Gastrocnemius medialis (tissue), 4 donors: ENCODE measurements around the gene KRT10. TPM values are rescaled to one million over a fixed set of nuclear protein-coding genes. Genes with fewer than 3 reads are reported as not detected.

Source experiments
- ATAC-seq, 2 donors: fragments of 150-250 bp; one replicate each; pipeline ENCODE4 v1.9.1; 2016
- DNase-seq, 2 donors: peaks; one replicate each; pipeline ENCODE4 v3.0.0-alpha.2; 2019
- H3K27ac ChIP-seq, 4 donors: fragments of 200-600 bp; sonication (generic); 1 replicate in 1 of 4; 2 replicates in 3 of 4; pipeline ENCODE4 v1.5.1; 2016 to 2018; ENCODE audit warnings: mild to moderate bottlenecking in 2 of 4, moderate library complexity in 1 of 4
- H3K27me3 ChIP-seq, 3 donors: fragments of 200-600 bp; sonication (generic) in 2 of 3; 1 replicate in 1 of 3; 2 replicates in 2 of 3; pipeline versions ENCODE4 v1.5.1 to v1.6.0; 2016 to 2019; ENCODE audit warnings: mild to moderate bottlenecking in 1 of 3, moderate library complexity in 1 of 3
- H3K36me3 ChIP-seq, 2 donors: fragments of 200-600 bp; sonication (generic) in 1 of 2; one replicate each; pipeline ENCODE4 v1.5.1; 2017 to 2018
- H3K4me1 ChIP-seq, 2 donors: fragments of 200-600 bp; sonication (generic) in 1 of 2; one replicate each; pipeline ENCODE4 v1.5.1; 2016 to 2017; ENCODE audit warnings: mild to moderate bottlenecking in 2 of 2
- H3K4me3 ChIP-seq, 4 donors: fragments of 200-600 bp; sonication (generic) in 3 of 4; 1 replicate in 1 of 4; 2 replicates in 3 of 4; pipeline ENCODE4 v1.5.1; 2016 to 2019; ENCODE audit warnings: mild to moderate bottlenecking in 2 of 4
- H3K9me3 ChIP-seq, 3 donors: fragments of 200-600 bp; sonication (generic) in 2 of 3; 1 replicate in 1 of 3; 2 replicates in 2 of 3; pipeline ENCODE4 v1.5.1; 2016 to 2019
- POLR2A ChIP-seq, 2 donors: fragments of 450-650 bp; IDR thresholded peaks; one replicate each; pipeline ENCODE4 v1.6.1; 2017; ENCODE audit warnings: antibody characterized with exemption in 2 of 2, mild to moderate bottlenecking in 2 of 2, moderate library complexity in 2 of 2
- in situ Hi-C, 4 donors: fragments of 200-750 bp; cut with MboI; loops; one replicate each; pipeline versions ENCODE4 v1.15.0 to v1.8.0; 2017; ENCODE audit warnings: low sequenced_read_pairs in 4 of 4
- intact Hi-C: fragments of 100-400 bp; cut with DNase I; formaldehyde crosslinking; loops from one replicate; pipeline ENCODE4 v1.15.1; 2023; ENCODE audit warnings: low total_unique reads
- total RNA-seq, 4 donors: library from RNA; depleted of rRNA; stranded (reverse); fragments of >200 nt; gene quantifications; one replicate each; pipeline versions ENCODE4 v1.1.0 to v1.2.3, GENCODE V29; 2016
- TF ChIP-seq, protein P1 (sequence below), 5 experiments: fragments of 450-650 bp in 3 of 5; fragments of 200-600 bp in 2 of 5; sonication (generic) in 2 of 5; IDR thresholded peaks in 4 of 5; conservative IDR thresholded peaks in 1 of 5; 1 replicate in 4 of 5; 2 replicates in 1 of 5; pipeline ENCODE4 v1.5.1; 2016 to 2019; ENCODE audit warnings: antibody characterized with exemption in 5 of 5, mild to moderate bottlenecking in 3 of 5, moderate library complexity in 3 of 5

Gene KRT10
- 10 to 100 TPM in 2 of 4 donors, 1 to 10 TPM in 1, under 1 TPM in 1; 0.20 to 21.9 (median 9.4) TPM for total RNA-seq

DNA sequence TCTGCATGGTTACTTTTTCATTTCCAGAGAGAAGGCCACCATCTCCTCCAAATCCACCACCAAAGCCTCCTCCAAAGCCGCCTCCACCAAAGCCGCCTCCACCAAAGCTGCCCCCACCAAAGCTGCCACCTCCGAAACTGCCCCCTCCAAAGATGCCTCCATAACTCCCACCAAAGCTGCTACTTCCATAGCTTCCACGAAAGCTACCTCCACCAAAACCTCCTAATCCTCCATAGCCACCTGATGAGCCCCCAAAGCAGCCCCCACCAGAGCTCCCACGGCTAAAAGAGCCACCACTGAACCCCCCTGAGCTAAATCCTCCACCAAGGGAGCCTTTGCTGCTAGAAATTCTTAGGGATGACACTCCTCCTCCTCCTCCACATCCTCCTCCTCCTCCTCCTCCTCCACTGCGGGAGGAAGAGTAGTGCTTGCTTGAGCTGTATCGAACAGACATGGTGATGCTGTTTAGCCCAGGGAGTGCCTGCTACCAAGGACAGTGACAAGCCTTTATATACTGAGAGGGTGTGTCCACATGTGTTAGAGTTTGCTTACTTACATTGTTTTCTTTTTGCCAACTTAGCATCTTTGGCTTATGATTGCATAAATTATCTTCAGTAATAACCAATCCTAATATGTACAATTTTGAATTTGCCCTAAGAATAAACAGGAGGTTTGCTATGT, at the start of gene KRT10:
Gene KRT10, minus strand, starts transcription at position 483 of the 681 bp plus-strand sequence. Its CDS starts 29 bp downstream, at position 454.
- Histone ChIP-seq H3K9me3 (no peaks in the 10 kb centered on the region), H3K4me3 (no peak within 1 kb of the TSS), H3K4me1 (peaks cover 14 to 22% of the 10 kb centered on the region in 2 donors), H3K27ac (no peak within 1 kb of the TSS), H3K36me3 (peaks cover 0 to 10% of the 10 kb centered on the region in 2 donors), H3K27me3 (no peaks in the 10 kb centered on the region)
- DNase-seq (no peak), ATAC-seq (no peak)
- intact Hi-C loops: no loop called here
- in situ Hi-C loops: loop anchor here in 1 of 4 donors (25.0 kb wide), 1 partner anchor 840 kb away; no protein-coding TSS in a partner anchor
- no peak for TF ChIP-seq POLR2A (IDR thresholded peaks at IDR 0.05)
- TF ChIP-seq, protein P1, sequence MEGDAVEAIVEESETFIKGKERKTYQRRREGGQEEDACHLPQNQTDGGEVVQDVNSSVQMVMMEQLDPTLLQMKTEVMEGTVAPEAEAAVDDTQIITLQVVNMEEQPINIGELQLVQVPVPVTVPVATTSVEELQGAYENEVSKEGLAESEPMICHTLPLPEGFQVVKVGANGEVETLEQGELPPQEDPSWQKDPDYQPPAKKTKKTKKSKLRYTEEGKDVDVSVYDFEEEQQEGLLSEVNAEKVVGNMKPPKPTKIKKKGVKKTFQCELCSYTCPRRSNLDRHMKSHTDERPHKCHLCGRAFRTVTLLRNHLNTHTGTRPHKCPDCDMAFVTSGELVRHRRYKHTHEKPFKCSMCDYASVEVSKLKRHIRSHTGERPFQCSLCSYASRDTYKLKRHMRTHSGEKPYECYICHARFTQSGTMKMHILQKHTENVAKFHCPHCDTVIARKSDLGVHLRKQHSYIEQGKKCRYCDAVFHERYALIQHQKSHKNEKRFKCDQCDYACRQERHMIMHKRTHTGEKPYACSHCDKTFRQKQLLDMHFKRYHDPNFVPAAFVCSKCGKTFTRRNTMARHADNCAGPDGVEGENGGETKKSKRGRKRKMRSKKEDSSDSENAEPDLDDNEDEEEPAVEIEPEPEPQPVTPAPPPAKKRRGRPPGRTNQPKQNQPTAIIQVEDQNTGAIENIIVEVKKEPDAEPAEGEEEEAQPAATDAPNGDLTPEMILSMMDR (IDR thresholded peaks at IDR 0.05 in 4 of 5, conservative IDR thresholded peaks at IDR 0.05 in 1 of 5): no peak

DNA sequence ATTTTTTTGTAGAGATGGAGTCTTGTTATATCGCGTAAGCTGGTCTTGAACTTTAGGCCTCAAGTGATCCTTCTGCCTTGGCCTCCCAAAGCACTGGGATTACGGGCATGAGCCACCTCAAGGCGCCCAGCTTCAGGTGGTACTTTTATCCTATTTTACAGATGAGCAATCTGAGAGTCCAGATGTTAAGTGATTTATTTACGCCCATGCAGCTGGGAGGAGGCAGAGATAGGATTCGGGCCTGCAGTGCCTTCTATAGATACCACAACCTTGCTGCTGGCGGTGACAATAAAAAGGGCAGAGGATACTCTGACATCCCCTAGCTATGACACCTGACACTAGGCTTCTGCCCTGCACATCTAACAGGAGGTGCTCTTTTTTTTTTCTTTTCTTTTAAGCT, 48.9 kb upstream of the KRT10 start:
- H3K27me3 ChIP-seq: no peaks in the 10 kb centered on the region
- H3K4me3 ChIP-seq: no peak overlapping the region
- ATAC-seq (no peak), DNase-seq (no peak)
- H3K9me3 ChIP-seq: no peaks in the 10 kb centered on the region
- H3K4me1 ChIP-seq: no peaks in the 10 kb centered on the region
- in situ Hi-C loops (loop anchor here in 1 of 4 donors (25.0 kb wide), 1 partner anchor 91 kb away; the partner anchor contains the start of gene KRT39), intact Hi-C loops (no loop called here)
- no peaks in the 10 kb centered on the region for H3K36me3 ChIP-seq
- no peak overlapping the region for H3K27ac ChIP-seq
- no peak for TF ChIP-seq POLR2A (IDR thresholded peaks at IDR 0.05)
- TF ChIP-seq, protein P1 (IDR thresholded peaks at IDR 0.05 in 4 of 5, conservative IDR thresholded peaks at IDR 0.05 in 1 of 5): no peak

- intact Hi-C loops: no loop called here
- ATAC-seq: no peak
- in situ Hi-C loops: loop anchor here in 1 of 4 donors (25.0 kb wide), 1 partner anchor 92 kb away; the partner anchor contains the start of gene KRT39
These were observed 47.7 kb upstream of the KRT10 start for GRCh38 chr17:40870136-40870535.

DNA sequence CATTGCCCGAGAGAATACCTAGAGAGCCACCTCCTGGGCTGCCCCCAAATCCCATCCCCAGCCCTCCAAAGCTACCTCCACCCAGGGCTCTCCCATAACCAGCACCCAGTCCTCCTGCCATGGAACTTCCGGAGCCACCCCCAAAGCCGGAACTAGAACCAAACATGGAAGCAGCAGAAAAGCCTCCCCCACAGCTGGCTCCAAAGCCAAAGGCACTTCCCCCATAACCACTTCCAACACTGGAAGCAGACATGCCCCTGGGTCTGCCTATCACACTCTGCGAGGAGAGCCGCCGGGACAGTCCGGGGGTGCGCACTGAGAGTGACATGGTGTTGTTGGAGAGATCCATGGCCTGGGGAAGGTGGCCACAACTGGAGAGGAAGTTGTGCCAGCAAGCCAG, 44.4 kb upstream of the KRT10 start, which contains the start of gene KRT12:
Gene KRT12, minus strand, starts transcription at position 386 of the 400 bp plus-strand sequence. Its CDS starts 37 bp downstream, at position 349.
- TF ChIP-seq, protein P1 (IDR thresholded peaks at IDR 0.05 in 4 of 5, conservative IDR thresholded peaks at IDR 0.05 in 1 of 5): no peak
- TF ChIP-seq POLR2A (IDR thresholded peaks at IDR 0.05): no peak
- in situ Hi-C loops: loop anchor here in 1 of 4 donors (25.0 kb wide), 1 partner anchor 95 kb away; the partner anchor contains the start of gene KRT39
- DNase-seq (no peak), ATAC-seq (no peak)
- Histone ChIP-seq H3K27ac (no peak within 1 kb of the TSS), H3K36me3 (no peaks in the 10 kb centered on the region), H3K9me3 (no peaks in the 10 kb centered on the region), H3K27me3 (peaks cover 0 to 3% (median 0%) of the 10 kb centered on the region in 3 donors), H3K4me3 (no peak within 1 kb of the TSS), H3K4me1 (no peaks in the 10 kb centered on the region)
- intact Hi-C loops: no loop called here

More at GRCh38 chr17:40870136-40870535, 47.7 kb upstream of the KRT10 start:
- Histone ChIP-seq H3K9me3 (no peaks in the 10 kb centered on the region), H3K4me1 (no peaks in the 10 kb centered on the region), H3K27ac (no peak overlapping the region), H3K36me3 (no peaks in the 10 kb centered on the region), H3K27me3 (no peaks in the 10 kb centered on the region), H3K4me3 (no peak overlapping the region)
- TF ChIP-seq POLR2A (IDR thresholded peaks at IDR 0.05): no peak
- TF ChIP-seq, protein P1 (IDR thresholded peaks at IDR 0.05 in 4 of 5, conservative IDR thresholded peaks at IDR 0.05 in 1 of 5): no peak
- no peak for DNase-seq
